NCI-H1105 treated with DMSO at 0.1 percent for 48 hours (cell line): ENCODE measurements around the gene GRM5.
"Not testable (repeated sequence)": the region's sequence is repeated elsewhere in the genome, so short reads cannot be mapped to it uniquely, and the experiment has no call there.

Experiments used
- DNase-seq: peaks from one replicate; lab custom pipeline; 2025; lab: John Stamatoyannopoulos, UW

Gene GRM5

GRCh38 chr11:88494848-88495247 lies 570.9 kb downstream of the GRM5 start:
- DNase-seq = no peak

DNA sequence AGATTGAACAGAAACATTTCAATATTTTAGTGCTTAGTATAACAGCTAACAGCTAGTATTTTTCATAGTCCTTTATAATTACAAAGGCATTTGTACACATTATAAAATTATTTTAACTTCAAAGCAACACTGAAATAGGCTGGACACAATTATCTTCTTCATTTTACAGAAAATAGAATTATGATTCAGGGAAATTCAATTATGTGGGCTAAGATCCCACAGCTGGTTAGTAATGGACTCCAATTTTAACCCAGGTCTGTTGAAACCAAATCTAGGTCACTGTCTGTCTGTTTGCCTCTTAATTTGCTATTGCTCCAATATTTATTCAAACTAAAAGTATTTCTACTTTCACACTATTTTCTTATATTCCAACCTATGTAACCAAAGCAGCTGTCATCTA lies 574.1 kb downstream of the GRM5 start:
- no peak for DNase-seq

DNA sequence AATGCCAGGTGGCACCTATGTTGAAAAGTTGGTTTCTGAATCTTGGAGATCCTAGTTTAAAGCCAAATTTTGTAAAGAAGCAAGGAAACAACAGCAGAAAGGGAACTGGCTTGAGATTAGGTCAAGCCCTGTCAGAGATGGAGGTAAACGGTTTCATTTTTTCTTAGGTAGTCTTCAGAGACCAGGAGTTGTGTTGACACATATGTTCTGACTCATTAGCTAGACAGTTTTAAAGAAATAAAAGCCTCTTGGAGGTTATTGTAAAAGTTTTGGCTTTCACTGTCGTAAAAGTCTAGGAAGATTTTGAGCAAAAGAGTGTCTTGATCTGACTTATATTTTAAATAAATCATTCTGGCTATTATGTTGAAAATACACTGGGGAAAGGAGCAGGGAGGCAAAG lies 576.8 kb downstream of the GRM5 start:
- DNase-seq = no peak

DNA sequence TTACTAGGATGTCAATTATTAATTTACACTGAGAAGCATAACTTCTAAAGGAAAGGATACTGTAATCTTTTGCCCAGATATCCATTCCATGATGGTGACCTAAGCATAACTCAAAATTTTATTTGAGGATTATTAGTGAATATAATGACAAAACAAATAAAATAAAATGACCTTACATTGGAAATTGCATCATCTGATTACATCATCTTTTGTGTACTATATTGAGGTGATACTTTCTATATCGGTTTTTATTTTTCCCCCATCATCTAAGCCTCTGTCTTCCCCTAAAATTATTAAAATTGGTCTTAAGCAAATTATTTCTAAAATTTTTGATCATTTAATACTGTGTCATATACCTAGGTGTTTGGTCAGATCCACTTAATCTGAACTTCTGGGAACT lies 578.1 kb downstream of the GRM5 start:
- no peak for DNase-seq

GRCh38 chr11:88484873-88485621 lies 580.7 kb downstream of the GRM5 start:
- peak; percentile 39 for DNase-seq

DNA sequence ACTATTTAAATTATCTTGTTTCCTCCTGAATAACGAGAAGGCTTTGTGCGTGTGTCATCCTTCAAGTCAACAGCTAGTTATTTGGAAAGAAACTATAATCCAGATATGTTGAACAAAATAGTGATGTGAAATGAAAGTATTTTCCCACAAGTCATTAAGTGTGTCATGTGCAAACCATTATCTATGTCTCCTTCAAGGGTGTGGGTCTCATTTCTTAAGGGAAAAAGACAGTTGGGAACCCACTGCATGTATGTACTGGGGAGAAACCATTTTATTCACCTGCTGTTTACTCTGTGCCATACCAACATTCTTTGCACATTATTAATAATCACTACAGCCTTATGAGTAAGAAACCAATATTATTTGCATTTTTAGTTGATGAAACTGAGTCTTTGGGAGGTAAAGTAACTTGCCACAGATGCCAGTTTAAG lies 582.9 kb downstream of the GRM5 start:
- DNase-seq = no peak

DNA sequence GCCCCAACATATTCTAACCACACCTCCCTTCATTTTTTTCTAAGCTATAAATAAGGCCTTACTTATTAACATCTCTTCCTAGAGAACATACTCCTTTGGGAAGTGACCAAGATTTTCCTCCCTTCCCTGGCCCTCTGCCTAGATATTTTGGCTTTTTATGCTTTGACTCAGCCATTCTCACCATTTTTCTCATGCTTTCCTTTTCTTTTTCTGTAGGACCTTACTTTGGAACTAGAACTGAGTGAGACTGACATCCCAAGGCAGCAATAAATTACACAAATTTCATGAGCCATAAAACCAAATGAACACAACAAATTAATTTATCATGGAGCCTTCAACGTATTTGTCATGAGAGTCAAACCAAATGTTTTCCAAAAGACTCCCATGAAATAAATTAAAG lies 585.6 kb downstream of the GRM5 start:
- DNase-seq = no peak

GRCh38 chr11:88478136-88478815 lies 587.5 kb downstream of the GRM5 start:
- DNase-seq = peak; percentile 80

GRCh38 chr11:88475991-88476418 lies 589.8 kb downstream of the GRM5 start:
- no peak for DNase-seq

- DNase-seq = no peak
These were observed 591.1 kb downstream of the GRM5 start for GRCh38 chr11:88474655-88475054.

DNA sequence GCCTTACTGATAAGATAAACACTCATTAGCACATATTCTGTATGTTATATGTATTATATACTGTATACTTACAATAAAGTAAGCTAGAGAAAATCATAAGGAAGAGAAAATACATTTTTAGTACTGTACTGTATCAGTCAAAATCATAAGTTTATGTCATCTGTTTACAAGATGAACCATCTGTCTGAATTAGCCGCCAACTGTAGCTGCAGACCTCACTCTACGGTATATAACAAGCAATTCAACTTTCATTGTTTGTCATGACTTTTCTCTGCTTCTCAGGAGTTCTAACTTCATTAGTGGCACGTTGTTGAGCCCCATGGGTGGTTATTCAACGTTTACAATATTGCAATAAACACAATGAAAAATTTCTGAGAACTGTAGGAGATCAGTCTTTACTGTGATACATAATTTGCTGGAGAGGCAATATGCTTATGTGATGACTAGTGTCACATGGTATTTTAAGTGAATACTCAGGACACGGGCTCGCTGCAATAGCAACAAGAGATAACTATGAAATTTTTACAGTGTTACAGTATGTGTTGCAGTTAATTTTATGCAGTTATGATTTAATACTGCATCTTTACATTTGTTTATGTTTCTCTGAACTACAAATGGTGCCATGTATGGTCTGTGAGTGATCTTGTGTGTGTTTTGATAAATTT lies 596.1 kb downstream of the GRM5 start:
- DNase-seq = no peak

DNA sequence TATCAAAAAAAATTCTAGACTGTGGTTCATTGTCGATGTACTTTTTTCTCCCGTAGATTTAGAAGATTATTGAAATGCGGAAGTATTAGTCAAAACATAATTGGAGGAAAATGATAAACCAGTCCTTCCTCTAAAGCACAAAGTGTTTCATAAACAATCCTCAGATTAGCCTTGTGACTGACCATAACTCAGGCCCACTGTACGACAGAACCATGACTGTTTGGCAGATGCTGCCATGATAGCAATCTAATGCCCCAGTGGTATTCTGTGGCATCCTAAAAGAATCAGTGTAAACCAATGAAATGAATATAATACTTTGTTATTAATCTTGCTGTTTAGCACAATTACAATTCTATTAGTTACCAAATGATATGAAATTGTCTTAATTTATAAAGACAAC lies 601.3 kb downstream of the GRM5 start:
- no peak for DNase-seq

DNA sequence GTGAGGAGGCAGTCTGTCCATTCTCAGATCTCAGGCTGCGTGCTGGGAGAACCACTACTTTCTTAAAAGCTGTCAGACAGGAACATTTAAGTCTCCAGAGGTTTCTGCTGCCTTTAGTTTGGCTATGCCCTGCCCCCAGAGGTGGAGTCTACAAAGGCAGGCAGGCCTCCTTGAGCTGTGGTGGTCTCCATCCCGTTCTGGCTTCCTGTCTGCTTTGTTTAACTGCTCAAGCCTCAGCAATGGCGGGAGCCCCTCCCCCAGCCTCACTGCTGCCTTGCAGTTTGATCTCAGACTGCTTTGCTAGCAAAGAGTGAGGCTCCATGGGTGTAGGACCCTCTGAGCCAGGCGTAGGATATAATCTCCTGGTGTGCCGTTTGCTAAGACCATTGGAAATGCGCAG lies 602.5 kb downstream of the GRM5 start:
- DNase-seq = not testable (repeated sequence)

GRCh38 chr11:88458047-88458446 lies 607.7 kb downstream of the GRM5 start:
- DNase-seq = not testable (repeated sequence)

GRCh38 chr11:88455974-88456373 lies 609.8 kb downstream of the GRM5 start:
- no peak for DNase-seq

DNA sequence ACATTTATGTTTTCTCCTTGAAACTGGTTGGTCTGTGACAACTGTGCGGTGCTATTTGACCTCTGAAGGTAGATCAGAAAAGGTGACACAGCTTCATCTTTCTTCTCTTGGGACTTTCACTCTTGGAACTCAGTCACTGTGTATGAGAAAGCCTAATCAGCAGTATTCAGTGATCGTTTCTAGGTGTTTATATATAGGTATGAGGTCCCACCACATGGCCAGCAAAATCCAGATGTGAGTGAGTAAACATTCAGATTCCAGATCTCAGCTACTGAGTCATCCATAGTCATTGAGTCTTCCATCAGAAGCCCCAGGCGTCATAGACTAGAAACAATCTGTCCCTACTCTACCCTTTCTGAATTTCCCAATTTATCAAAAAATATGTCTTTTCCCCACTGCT lies 610.9 kb downstream of the GRM5 start:
- DNase-seq = no peak
